Stimulated activated CD8-positive, alpha-beta memory T cell treated with anti-CD3 and anti-CD28 coated beads, Interleukin-7, amount 100 ng/mL, for 1 hour (primary cell): ENCODE results near the gene SEMA5A.

Experiments used
- DNase-seq, 2 donors: peaks; one replicate each; pipeline ENCODE4 v3.0.0-alpha.2; 2020; ENCODE audit warnings: low read depth in 2 of 2

The SEMA5A gene, protein sequence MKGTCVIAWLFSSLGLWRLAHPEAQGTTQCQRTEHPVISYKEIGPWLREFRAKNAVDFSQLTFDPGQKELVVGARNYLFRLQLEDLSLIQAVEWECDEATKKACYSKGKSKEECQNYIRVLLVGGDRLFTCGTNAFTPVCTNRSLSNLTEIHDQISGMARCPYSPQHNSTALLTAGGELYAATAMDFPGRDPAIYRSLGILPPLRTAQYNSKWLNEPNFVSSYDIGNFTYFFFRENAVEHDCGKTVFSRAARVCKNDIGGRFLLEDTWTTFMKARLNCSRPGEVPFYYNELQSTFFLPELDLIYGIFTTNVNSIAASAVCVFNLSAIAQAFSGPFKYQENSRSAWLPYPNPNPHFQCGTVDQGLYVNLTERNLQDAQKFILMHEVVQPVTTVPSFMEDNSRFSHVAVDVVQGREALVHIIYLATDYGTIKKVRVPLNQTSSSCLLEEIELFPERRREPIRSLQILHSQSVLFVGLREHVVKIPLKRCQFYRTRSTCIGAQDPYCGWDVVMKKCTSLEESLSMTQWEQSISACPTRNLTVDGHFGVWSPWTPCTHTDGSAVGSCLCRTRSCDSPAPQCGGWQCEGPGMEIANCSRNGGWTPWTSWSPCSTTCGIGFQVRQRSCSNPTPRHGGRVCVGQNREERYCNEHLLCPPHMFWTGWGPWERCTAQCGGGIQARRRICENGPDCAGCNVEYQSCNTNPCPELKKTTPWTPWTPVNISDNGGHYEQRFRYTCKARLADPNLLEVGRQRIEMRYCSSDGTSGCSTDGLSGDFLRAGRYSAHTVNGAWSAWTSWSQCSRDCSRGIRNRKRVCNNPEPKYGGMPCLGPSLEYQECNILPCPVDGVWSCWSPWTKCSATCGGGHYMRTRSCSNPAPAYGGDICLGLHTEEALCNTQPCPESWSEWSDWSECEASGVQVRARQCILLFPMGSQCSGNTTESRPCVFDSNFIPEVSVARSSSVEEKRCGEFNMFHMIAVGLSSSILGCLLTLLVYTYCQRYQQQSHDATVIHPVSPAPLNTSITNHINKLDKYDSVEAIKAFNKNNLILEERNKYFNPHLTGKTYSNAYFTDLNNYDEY

DNA sequence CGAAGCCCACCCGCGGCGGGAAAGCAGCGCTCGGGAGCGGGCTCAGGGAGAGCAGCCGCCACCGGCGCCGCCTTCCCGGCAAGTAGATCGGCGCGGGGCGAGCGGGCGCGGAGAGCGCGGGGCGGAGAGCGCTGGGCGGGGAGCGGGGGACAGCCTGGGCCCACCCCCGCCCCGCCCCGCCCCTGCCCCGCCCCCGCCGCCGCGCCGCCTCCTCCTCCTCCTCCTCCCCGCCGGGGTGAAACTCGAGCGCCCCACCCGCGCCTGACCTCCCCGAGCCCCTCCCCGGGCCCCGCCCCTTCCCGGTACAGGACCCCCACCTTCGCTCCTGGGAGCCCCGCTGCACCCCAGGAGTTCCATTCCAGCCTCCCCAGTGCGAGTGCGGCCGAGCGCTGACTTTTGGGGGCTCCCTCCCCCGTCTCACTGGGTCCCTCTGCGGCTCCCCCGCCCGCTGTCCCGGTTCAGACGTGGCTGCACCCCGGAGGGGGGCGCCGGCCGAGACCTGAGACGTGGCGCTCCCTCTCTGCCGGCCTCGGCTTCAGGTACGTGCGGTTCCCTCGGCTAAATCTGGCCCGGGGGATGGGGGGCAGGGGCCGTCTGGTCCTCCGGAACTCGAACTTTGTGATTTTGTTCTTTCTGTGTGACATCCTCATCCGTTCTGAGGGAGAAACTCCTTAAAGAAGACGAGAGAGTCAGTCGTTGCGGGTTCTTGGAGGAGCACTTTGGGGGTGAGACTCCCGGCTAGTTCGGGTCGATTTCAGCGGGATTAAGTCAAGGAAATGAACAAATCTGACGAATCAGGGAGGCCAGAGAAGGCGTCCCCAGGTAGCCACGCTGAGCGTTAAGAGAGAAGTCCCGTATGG lies at the start of gene SEMA5A:
TSS of gene SEMA5A (minus strand) at position 84 of the 860 bp plus-strand sequence. CDS start 166,129 bp downstream, outside the sequence.
- DNase-seq = no peak

DNA sequence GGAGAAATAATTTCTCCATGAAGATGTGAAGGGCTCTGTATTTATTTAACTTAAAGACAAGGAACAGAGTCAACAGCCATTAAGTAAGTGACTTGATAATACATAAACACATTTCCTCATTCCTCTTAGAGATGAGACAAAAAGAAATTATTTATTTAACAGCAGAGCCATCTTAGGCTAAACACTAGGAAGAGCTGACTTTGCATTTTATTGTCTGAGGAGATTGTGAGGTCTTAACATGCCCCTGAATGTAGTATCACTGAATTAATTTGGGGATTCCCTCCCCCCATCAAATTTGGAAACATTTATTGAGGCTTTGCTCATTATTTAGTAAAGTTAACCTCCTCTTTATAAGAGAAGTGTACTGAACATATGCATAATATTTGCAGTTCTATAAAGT lies 49.0 kb upstream of the SEMA5A start:
- no peak for DNase-seq

DNA sequence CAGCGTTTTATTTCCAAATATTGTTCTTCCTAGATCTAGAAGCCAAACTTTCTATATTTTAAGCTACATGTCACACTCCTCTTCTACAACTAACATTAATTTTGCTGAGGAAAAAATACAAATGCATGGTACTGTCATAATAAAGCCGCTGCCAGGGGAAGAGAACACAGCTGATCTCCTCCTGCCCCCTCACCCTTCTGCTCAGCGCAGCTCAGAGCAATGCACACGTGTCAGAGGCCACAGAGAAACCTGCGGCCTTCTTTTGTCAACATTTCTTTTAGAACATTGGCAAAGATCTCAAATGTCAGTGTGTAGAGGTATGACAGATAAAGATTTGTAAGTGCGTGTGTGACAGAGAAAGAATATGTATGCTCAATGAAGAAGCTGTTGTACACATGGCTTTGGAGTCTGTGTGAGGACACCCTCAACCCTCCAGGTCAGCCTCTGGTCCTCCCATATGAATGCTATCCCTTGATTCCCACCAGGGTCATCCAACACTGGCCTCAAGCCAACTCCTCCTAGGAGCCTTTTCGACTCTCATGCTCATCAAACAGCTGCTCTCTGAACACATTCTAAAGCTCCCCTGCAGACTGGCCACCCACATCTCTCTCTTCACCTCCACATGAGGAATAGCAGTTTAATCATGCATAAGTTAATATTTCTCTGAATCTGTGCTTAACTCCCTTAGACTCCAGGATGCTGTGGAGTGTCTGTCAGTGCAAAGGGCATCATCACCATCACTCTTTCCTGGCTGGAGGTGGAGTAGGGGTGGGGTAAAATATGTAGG lies 43.4 kb upstream of the SEMA5A start:
- no peak for DNase-seq

DNA sequence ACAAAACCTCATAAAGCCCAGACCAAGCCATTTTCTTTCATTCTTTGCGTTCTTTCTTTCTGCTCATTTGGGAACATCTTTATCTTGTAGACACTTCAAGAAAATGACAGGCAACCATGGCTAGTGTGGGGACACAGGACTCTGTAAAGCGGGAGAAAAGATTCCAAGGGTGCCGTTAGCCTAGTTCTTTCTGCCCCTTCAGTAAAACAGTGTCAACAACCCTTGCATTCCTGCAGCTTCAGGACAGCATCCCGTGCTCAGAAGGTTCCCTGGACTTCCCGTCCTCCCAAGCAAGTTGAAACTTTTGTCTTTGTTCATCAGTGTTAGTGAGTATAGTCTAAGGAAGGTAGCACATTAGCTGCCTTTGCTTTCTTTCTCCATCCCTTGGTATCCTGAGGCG lies 42.4 kb upstream of the SEMA5A start:
- DNase-seq = no peak

DNA sequence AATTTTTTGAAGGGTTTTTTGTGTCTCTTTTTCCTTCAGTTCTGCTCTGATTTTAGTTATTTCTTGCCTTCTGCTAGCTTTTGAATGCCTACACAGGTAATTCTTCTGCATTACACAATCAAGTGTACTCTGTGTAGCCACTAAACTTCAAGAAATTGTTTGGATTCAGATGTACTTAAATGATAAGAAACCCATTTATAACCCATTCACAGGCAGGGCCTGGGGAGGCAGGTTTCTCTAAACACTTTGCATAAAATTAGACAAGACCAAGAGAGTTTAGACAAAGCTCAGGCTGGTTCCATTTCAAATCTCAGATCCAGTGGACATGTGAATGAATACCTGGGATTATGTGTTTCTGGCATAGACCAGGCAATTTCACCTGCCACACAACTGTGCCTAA lies 41.3 kb upstream of the SEMA5A start:
- DNase-seq = no peak

DNA sequence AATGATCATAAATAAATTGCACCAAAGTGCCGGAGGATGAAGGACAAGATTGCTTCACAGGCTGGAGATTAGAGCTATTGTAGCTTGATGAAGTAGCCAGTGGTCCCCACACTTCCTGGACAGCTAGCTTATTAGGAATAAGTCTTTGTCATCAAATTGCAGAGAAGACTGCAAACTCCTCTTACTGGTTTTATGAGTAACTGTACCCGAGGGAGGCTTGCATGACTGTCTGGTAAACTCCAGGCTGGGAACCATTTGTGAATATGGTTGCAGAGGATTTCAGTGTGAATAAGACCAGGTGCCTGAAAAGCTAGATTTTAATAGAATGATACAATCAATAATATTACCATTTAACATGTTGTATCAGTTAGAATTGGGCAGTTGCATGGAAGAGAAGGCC lies 36.5 kb upstream of the SEMA5A start:
- DNase-seq = no peak

DNA sequence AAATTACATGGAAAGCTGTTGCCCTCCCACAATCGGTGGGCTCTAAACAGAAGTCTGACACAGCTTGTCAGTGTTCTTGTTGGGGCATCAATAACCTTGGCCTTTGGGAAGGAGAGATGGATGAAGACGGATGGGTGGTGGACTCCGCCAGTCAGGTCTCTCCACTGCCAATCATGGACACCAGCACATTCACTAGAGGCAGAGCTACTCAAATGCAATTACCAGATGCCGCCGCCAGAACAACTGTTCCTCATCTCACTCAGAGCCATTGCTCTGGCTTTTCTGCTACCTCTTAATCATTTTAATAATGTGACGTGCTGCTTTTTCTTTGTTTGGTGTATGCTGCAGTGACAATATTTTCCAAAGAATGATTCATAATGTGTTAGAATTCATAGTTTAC lies 27.9 kb upstream of the SEMA5A start:
- DNase-seq = no peak

DNA sequence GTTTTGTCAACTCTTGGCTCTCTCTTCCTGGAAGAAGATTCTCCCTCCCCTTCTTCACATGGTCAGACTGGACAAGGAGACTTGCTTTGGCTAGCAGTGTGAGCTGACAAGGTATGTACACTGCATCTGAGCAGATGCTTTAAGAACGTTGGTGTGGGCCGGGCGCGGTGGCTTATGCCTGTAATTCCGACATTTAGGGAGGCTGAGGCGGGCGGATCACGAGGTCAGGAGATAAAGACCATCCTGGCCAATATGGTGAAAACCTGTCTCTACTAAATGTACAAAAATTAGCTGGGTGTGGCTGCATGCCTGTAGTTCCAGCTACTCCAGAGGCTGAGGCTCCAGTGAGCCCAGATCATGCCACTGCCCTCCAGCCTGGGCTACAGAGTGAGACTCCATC lies 26.4 kb upstream of the SEMA5A start:
- no peak for DNase-seq

DNA sequence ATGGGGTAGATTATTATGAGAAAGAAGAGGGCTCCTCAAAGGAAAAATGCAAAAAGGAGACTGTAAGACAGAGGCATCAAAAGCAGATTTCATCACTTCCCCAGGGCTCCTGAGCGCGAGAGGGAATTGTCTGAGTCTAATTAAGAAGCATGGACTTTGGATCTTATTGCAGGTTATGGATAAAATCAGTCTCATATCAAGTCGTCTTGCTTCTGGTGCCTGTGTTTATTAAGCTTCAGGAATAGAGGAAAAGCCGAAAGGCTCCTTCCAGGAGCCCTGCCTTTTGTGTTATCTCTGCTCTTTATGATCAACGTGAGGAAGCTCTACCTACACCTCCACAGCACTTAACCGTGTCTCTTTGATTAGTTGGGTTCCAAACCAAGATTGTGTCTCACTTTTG lies 25.0 kb upstream of the SEMA5A start:
- no peak for DNase-seq

DNA sequence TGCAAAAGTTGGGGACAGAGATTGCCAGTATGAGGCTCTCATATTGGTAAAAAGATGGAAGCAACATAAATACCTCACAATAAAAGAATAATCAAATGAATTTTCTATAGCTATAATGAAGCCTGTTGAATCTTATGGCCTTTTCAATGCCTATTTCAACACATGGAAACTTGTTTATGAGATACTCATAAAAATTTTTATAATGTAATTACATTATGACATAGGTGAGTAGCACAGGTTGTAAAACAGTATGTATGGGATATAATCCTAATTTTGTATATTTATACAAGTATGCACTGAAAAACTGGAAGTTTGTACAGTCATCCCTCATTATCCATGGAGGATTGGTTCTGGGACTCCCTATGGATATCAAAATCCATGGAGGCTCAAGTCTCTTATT lies 21.2 kb upstream of the SEMA5A start:
- no peak for DNase-seq

DNA sequence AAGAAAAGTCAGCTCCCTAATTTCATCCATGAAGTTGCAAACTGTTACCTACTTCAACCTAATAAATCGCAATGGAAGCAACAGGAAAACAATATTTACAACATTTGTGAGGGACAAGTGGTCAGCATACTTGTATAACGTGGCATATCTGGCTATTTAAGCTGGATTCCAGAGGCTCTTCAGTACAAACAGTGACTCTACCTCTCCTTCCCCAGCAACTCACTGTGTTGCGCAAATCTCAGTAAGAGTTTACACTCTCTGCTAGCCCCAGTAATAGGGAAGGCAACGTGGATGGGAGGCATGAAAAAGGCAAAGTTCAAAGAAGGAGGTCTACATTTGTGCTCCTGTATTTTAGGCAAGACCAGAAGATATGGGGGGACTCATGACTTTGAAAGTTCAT lies 18.9 kb upstream of the SEMA5A start:
- no peak for DNase-seq

DNA sequence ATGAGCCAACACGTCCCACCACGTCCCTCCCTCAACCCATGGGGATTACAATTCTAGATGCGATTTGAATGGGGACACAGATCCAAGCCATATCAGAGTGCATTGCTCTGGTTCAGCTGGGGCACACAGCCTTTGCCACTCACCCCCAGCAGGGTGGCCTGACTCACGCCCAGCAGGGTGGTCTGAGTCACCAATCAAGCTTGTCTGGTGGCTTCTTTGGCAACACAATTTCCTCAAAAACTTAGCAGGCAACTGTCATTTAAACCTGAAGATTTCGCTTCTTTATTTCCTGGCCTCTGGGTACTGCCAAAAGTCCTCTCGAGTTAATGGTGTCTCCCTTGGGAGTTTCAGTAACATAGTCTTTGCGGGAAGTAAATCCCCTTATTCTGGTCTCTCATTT lies 16.3 kb upstream of the SEMA5A start:
- DNase-seq = no peak

DNA sequence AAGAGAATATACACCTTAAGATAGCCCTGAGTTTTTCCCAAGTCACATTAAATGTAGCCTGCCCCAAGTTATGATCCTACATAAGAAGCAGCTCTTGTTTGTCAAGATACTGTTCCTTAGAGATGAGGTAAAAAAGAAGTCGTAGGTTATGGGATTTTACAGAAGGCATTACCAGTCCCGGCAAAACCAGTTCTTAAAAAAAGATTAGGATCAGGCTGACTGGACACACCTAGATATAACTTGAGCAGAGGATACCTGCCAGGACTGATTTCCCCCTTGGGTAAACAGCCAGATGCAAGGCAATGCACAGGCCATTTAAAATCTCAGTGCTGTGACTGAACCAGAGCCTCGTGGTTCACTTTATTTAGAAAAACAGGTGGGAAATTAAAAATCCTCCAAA lies 14.1 kb upstream of the SEMA5A start:
- DNase-seq = no peak

DNA sequence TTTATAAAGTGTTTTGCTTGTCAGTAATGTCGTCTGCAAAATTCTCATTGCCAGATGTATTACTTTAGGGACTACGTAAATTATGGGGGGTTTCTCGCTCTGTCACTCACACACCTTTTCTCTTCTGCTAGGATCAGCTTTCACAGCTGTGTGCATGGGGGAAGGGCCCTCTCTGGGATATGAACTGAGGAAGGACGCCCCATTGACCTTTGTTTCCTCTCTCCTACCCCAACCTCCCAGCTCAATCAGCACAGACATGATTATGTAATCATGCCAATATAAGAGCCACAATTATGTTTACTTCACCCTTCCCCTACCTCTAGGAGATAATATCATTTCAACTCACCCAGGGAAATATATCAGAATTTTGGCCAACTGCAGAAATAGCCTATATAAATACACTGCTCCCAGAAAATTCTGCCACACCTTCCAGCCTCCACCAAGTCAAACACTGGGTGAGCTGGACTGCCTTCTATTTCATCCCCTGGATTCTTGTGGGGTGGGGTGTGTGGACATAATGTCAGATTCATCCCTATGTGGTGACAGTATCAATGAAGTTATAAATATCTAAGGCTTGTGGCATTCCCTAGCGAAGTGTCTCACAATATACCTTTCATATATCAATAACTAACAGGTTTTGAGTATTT lies 12.6 kb upstream of the SEMA5A start:
- no peak for DNase-seq

DNA sequence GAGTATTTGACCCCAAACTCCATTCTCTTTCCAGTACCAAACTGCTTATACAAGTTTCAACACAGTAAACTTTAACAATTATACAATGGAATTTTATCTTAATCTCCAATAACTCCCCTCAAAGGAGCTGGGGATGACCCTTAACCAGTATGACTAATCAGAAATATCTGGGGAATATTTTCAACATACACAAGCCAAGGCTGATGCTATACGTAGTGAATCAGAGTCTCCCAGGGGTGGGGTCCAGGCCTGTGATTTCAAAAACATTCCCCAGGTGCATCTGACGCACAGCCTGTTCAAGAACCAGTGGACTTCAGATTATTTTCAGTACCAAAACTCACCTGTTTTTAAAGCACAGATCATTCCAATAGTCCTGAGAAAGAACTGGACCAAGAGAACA lies 11.8 kb upstream of the SEMA5A start:
- no peak for DNase-seq

DNA sequence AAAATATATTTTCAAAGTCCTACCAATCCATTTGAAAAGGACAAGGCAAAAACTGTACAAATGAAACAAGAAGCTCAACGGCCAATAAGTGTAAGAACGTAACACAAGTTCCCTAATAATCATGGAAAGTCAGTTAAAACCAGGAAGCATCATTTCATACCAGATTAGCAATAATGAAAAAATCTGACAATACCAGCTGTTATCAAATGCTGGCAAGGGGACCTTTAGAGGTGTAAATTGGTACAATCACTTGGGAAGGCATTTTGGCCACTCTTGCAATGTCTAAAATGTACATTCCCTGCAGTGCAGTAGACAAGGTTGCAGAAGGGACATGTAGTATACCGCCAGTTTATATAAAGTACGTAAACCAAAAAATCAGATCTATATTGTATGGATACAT lies 10.1 kb upstream of the SEMA5A start:
- DNase-seq = no peak

DNA sequence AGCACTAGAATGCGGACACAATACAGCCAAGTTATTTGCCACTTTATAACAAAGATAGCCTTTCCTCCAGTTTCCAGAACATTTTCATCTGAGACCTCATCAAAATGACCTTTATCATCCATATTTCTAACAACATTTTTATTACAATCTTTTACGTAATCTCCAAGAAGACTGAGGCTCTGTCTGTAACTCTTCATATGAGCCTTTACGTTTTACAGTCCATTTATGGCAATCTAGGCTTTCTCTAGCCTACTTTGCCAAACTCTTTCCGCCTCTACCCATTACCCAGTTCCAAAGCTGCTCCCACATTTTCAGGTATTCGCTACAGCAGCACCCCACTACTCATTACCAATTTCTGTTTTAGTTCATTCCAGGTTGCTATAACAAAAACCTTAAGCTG lies 8.2 kb upstream of the SEMA5A start:
- no peak for DNase-seq

DNA sequence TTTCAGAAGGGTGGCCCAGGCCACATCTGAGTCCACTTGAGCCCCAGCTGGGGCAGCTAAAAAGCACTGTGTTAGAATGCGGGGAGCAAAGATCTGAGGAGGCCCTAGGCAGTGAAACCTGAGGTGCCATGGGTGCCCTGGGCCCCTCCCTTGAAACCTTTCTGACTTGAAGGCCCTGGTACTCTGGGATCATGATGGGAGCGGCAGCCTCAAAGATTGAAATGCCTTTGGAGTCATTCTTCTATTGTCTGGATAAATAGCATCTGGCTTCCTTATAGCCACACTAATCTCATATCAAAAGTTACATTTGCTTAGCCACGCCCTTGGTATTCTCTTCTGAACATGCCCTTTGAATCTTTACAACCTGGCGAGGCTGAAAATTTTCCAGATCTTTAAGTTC lies 7.7 kb upstream of the SEMA5A start:
- DNase-seq = no peak

DNA sequence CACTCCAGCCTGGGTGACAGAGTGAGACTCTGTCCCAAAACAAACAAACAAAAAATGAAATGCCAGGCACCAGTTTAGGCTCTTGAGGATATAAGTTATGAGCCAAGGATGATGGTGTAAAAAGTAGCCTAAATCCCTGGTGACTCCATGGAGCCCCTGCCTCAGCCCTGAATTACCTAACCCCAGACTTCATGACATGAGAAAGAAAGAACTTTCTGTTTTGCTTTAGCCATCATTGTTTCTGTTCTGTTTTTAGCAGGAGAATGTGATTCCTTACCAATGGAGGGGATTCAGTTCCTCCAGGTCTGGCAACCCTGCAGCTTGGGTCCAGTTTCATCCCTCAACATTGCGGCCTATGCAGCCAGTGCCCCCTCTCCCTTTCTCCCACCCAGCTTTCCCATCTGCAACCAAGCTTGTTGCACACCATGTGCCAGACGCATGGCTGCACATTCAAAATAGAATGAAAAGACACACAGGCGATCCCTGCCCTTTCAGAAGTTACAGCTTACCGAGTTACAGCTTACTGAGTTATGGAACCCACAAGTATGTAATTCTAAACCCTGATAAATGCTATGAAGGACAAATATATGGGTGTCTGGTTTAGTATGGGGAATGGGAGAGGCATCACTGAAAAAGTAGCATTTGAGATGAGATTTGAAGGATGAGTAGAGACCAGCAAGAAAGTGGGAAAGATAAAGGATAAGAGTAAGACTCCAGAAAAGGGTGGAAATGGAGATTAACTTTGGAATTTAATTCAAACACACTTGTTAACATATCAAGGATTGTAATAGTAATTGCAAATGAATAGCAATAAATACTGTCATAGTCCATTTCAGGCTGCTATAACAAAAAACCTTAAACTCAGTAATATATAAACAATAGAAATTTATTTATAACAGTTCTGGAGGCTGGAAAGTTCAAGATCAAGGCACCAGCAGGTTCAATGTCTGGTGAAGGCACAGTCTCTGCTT lies 6.0 kb upstream of the SEMA5A start:
- no peak for DNase-seq
